Activated CD8-positive, alpha-beta T cell treated with anti-CD3 and anti-CD28 coated beads for 36 hours (primary cell): ENCODE results near the gene CNIH1. TPM values are rescaled to one million over a fixed set of nuclear protein-coding genes. Genes with fewer than 3 reads are reported as not detected.
A peak's percentile ranks its signal among the peaks of the same experiment; 100 is the strongest.

Experiments used
- ATAC-seq: fragments of 200-7000 bp; cut with Tn5 transposase; one replicate; pipeline ENCODE4 v1.10.0; 2021; ENCODE audit warnings: mild to moderate bottlenecking, moderate library complexity
- CTCF ChIA-PET: fragments of 350-600 bp; sonication (Branson Sonifier 250); formaldehyde crosslinking; loops from one replicate; lab custom pipeline; 2021; ENCODE audit warnings: antibody characterized with exemption; lab: Charles Lee
- POLR2A ChIA-PET: fragments of 350-600 bp; sonication (Branson Sonifier 250); formaldehyde crosslinking; loops from one replicate; lab custom pipeline; 2021; ENCODE audit warnings: antibody characterized with exemption; lab: Charles Lee
- DNase-seq: peaks from one replicate; pipeline ENCODE4 v3.0.0-alpha.2; 2020
- H3K27ac Mint-ChIP-seq: one replicate; pipeline ENCODE4 v1.8.0; 2021; ENCODE audit warnings: mild to moderate bottlenecking, mixed read lengths
- H3K27me3 Mint-ChIP-seq: one replicate; pipeline ENCODE4 v1.8.0; 2021; ENCODE audit warnings: mixed read lengths
- H3K36me3 Mint-ChIP-seq: one replicate; pipeline ENCODE4 v1.8.0; 2021; ENCODE audit warnings: low read depth, mixed read lengths
- H3K4me1 Mint-ChIP-seq: one replicate; pipeline ENCODE4 v1.8.0; 2021; ENCODE audit warnings: low read depth, mixed read lengths
- H3K4me3 Mint-ChIP-seq: one replicate; pipeline ENCODE4 v1.8.0; 2021; ENCODE audit warnings: mild to moderate bottlenecking, moderate library complexity, mixed read lengths
- H3K9me3 Mint-ChIP-seq: one replicate; pipeline ENCODE4 v1.8.0; 2021; ENCODE audit warnings: mixed read lengths
- intact Hi-C: fragments of 100-400 bp; cut with micrococcal nuclease; formaldehyde crosslinking; loops from one replicate; pipeline ENCODE4 v1.10.0; 2022
- total RNA-seq, 2 experiments: library from RNA; stranded (reverse); gene quantifications; one replicate each; pipeline ENCODE4 v1.2.3, GENCODE V29; 2021
- TF ChIP-seq, protein P1 (sequence below): fragments of 200-600 bp; IDR thresholded peaks from one replicate; pipeline ENCODE4 v1.8.0; 2022; ENCODE audit warnings: antibody characterized with exemption, mild to moderate bottlenecking

CNIH1 gene
- total RNA-seq, 2 experiments from 2014 or later: 82.0 to 82.7 TPM

DNA sequence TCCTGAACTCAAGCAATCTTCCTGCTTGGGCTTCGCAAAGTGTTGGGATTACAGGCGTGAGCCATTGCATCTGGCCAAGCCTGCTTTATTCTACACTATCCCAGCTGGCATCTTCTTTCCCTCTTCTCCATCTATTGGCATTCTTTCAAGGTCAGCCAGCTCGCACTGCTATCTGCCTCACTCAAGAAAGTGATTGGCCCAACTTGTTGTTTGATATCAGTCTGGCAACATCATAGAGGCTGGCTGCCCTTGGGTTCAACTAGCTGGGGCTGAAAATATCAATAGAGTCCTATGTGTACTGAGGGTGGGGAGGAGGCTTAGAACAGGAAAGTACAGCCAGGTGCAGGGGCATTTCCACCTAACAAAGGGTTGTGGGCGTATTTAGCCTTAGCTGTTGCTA is 30.5 kb upstream of the CNIH1 start:
- no peak overlapping the region for H3K27ac Mint-ChIP-seq
- peaks cover 5% of the 10 kb centered on the region for H3K4me1 Mint-ChIP-seq
- peaks cover 10% of the 10 kb centered on the region for H3K9me3 Mint-ChIP-seq
- peaks cover 15% of the 10 kb centered on the region for H3K36me3 Mint-ChIP-seq
- TF ChIP-seq, protein P1, sequence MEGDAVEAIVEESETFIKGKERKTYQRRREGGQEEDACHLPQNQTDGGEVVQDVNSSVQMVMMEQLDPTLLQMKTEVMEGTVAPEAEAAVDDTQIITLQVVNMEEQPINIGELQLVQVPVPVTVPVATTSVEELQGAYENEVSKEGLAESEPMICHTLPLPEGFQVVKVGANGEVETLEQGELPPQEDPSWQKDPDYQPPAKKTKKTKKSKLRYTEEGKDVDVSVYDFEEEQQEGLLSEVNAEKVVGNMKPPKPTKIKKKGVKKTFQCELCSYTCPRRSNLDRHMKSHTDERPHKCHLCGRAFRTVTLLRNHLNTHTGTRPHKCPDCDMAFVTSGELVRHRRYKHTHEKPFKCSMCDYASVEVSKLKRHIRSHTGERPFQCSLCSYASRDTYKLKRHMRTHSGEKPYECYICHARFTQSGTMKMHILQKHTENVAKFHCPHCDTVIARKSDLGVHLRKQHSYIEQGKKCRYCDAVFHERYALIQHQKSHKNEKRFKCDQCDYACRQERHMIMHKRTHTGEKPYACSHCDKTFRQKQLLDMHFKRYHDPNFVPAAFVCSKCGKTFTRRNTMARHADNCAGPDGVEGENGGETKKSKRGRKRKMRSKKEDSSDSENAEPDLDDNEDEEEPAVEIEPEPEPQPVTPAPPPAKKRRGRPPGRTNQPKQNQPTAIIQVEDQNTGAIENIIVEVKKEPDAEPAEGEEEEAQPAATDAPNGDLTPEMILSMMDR: no peak
- ChIA-PET POLR2A (no interaction called here), CTCF (interaction anchor here (2.3 kb wide), 1 partner anchor 15 kb away, joined by 9 read pairs; no protein-coding TSS in a partner anchor)
- ATAC-seq (no peak), DNase-seq (no peak)
- H3K4me3 Mint-ChIP-seq: no peak overlapping the region
- intact Hi-C loops: no loop called here
- no peaks in the 10 kb centered on the region for H3K27me3 Mint-ChIP-seq

DNA sequence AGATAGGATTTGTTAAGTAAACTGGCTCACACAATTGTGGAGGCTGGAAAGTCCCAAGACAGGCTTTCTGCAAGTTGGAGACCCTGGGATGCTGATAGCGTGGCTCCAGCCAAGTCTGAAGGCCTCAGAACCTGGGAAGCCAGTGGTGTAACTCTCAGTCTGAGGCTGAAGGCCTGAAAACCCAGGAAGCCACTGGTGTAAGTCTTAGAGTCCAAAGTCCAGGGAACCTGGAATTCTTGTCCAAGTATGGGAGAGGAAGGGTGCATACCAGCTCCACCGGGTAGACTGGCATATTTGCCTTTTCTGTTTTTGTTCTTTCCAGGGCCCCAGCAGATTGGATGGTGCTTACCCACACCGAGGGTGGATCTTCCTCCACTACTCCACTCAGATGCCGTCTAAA is 29.5 kb upstream of the CNIH1 start:
- ChIA-PET CTCF (no interaction called here), POLR2A (no interaction called here)
- Mint-ChIP-seq H3K9me3 (peaks cover 10% of the 10 kb centered on the region), H3K27me3 (no peaks in the 10 kb centered on the region), H3K27ac (no peak overlapping the region), H3K4me1 (no peaks in the 10 kb centered on the region), H3K36me3 (peaks cover 8% of the 10 kb centered on the region), H3K4me3 (no peak overlapping the region)
- DNase-seq (no peak), ATAC-seq (no peak)
- intact Hi-C loops: no loop called here
- TF ChIP-seq, protein P1: no peak

DNA sequence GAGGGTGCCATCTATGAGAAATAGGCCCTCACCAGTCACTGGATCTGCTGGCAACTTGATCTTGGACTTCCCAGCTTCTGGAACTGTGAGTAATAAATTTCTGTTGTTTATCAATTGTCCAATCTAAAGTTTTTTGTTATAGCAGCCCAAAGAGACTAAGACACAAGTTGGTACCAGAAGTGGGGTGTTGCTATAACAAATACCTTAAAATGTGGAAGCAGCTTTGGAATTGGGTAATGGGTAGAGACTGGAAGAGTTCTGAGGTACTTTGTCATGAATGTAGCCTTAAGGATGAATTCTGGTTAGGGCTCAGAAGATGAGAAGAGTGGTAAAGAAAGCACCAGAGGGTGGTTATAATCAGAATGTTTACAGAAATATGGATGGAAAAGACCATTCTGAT is 26.1 kb upstream of the CNIH1 start:
- Mint-ChIP-seq H3K36me3 (no peaks in the 10 kb centered on the region), H3K9me3 (peaks cover 10% of the 10 kb centered on the region), H3K27me3 (no peaks in the 10 kb centered on the region), H3K27ac (no peak overlapping the region), H3K4me3 (no peak overlapping the region), H3K4me1 (peaks cover under 1% of the 10 kb centered on the region)
- TF ChIP-seq, protein P1: no peak
- ChIA-PET POLR2A (interaction anchor here (0.6 kb wide), 1 partner anchor 59 kb away, joined by 3 read pairs; no protein-coding TSS in a partner anchor), CTCF (no interaction called here)
- ATAC-seq: no peak
- intact Hi-C loops: no loop called here
- DNase-seq: no peak

DNA sequence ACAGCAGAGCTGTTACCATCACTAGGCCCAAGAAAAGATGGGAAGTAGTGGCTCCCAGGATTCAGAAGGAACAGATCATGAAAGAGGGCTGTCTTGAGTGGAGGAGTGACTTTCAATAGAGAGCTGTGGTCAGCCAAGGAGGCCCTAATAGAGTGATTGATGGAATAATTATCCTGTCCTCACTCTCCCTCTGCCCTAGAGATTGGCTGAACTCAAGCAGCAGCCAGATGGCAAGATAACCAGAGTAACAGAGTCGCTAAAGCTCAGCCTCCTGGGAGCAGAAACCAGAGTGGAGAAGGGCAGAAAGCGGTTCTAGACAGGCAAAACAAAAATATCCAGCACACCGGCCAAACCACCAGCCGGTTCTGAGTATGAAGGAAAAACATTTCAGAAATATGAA is 24.5 kb upstream of the CNIH1 start:
- Mint-ChIP-seq H3K9me3 (peaks cover 10% of the 10 kb centered on the region), H3K27ac (no peak overlapping the region), H3K4me1 (peaks cover 5% of the 10 kb centered on the region), H3K27me3 (no peaks in the 10 kb centered on the region), H3K36me3 (no peaks in the 10 kb centered on the region), H3K4me3 (no peak overlapping the region)
- intact Hi-C loops: no loop called here
- TF ChIP-seq, protein P1: no peak
- no peak for ATAC-seq
- ChIA-PET CTCF (interaction anchor here (0.9 kb wide), 1 partner anchor 24 kb away, joined by 3 read pairs; no protein-coding TSS in a partner anchor), POLR2A (no interaction called here)
- DNase-seq: no peak

DNA sequence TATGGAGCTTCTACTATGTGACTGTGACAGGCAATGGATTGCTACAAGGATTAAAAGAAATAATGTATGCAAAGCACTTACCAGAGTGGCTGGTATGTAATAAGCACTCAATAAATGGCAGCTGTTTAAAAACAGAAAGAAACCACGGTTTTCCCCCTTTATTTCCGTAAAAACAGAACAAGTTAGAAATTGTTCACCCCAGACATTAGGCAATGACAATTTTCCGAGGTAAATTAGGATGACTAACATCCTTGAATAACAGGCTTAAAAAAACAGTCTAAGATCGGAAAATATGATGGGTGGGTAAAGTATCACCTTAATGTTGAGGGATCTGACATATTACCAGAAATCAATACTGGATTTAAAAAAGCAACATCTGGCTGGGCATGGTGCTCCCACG is 20.9 kb upstream of the CNIH1 start:
- intact Hi-C loops: no loop called here
- CTCF ChIA-PET: interaction anchor here (1.2 kb wide), 1 partner anchor 21 kb away, joined by 4 read pairs; no protein-coding TSS in a partner anchor
- DNase-seq (no peak), ATAC-seq (peak; percentile 30)
- peaks cover 5% of the 10 kb centered on the region for H3K4me1 Mint-ChIP-seq
- no peak overlapping the region for H3K27ac Mint-ChIP-seq
- peaks cover 5% of the 10 kb centered on the region for H3K36me3 Mint-ChIP-seq
- peaks cover 4% of the 10 kb centered on the region for H3K9me3 Mint-ChIP-seq
- H3K4me3 Mint-ChIP-seq: no peak overlapping the region
- POLR2A ChIA-PET: no interaction called here
- TF ChIP-seq, protein P1: no peak
- no peaks in the 10 kb centered on the region for H3K27me3 Mint-ChIP-seq
